CD4-positive, alpha-beta T cell treated with Interleukin-21 for 1 hour (primary cell): ENCODE data around the gene STEAP3.

ENCODE experiments used
- DNase-seq: peaks from one replicate; pipeline ENCODE4 v3.0.0-alpha.2; 2020

STEAP3 gene, protein sequence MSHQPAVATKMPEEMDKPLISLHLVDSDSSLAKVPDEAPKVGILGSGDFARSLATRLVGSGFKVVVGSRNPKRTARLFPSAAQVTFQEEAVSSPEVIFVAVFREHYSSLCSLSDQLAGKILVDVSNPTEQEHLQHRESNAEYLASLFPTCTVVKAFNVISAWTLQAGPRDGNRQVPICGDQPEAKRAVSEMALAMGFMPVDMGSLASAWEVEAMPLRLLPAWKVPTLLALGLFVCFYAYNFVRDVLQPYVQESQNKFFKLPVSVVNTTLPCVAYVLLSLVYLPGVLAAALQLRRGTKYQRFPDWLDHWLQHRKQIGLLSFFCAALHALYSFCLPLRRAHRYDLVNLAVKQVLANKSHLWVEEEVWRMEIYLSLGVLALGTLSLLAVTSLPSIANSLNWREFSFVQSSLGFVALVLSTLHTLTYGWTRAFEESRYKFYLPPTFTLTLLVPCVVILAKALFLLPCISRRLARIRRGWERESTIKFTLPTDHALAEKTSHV

DNA sequence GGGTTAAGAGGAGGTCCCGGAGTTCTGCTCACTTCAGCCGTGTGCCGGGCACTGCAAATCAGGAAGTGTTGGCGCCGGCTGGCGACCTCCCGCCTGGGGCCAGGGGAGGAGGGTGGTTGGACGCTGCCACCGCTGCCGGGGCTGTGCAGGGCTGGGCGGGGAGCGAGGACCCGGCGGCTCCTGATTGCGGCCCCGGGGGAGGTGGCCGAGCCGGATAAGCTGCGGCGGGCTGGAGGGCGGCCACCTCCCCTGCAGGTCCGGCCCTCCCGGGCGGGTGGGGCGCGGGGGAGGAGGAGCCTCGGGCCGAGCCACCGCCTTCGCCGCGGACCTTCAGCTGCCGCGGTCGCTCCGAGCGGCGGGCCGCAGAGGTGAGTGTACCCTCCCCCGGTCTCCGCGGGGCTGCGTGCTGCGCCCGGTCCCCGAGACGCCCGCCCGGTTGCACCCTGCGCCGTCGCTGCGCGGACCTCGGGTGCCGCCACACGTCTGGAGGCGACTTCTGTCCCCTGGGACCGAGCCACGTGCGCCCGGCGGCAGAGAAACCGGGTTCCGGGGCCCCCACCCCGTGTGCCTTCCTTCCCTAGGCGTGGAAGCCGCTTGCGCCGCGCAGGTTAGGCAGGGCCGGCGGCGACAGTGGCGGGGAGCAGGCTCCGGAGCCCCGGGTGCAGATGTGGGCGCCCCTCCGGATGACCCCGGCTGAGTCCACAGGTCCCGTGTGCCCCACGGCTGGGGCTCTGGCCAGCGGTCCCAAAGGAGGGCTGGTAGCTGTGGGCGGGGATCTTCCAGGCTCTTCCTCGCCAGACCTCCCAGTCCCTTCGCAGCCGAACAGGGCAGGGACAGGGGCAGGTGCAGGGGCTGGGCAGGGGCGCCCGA, at the start of gene STEAP3:
STEAP3 (plus strand) TSS at position 314 of the 870 bp plus-strand sequence. CDS start 7,179 bp downstream, outside the sequence.
- DNase-seq, result no peak

GRCh38 chr2:119174216-119174992, 49.2 kb upstream of the STEAP3 start:
- peak; percentile 38 for DNase-seq

DNA sequence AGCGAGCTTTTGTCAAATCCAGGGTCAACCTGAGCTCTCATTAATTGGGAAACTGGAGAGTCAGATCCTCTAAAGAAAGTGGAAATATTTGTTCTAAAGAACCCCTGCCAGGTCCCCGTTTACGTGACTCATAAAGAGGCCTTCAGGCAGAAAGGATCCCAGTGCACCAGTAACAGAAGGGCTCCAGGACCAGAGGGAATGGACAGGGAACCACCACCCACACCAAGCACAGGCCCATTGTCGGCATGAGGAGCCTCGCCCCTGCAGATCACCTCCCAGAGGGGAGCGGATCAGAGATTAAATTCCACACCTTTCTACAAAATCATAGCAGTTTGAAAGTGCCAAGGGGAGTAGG, 48.7 kb upstream of the STEAP3 start:
- no peak for DNase-seq

DNA sequence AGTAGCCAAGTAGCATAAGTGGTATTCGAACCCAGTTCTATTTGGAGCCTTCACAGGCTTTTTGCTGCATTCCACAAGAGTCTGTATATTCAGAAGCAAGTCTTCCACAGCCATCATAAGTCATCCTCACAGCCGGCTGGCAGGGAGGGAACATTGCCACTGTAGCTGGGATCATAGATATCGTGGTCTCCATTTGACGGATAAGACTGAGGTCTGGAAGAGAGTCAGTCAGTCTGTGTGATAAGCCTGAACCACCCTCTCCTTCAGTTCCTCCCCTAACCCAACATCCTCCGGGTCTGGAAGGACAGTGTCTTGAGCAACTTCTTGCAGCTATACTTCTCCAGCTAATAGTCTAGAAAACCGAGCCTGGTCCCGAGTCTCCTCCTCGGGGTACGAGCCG, 48.1 kb upstream of the STEAP3 start:
- no peak for DNase-seq

DNA sequence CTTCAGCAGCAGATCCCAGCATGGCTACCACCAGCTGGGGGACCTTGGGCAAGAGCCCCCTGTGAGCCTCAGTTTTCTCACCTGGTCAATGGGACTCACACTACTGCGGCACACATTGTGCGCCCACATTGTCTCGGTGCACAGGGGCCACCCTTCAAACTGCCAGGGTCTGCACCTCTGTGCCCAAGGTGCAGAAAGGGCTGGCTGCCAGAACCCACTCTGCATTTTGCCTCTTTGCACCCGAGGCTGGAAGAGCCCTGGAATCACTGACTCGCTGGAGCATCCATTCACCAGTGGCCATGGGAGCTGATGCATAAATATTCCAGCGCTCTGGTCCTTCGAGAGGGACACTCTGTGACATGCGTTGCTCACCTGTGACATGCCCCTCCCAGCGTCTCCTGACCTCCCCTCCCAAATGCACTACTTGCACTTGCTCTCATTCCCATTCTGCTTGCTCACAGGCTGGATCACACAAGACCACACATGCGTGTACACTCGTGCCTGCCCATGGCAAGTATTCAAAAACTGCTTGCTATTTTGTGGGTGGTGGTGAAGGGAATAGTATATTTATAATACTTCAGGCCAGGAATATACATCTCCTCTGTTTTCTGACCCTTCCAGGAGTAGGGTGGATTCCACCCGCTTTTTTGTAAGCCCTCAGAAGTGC, 46.3 kb upstream of the STEAP3 start:
- no peak for DNase-seq

- no peak for DNase-seq
Observed at GRCh38 chr2:119177838-119178190, 45.8 kb upstream of the STEAP3 start.

DNA sequence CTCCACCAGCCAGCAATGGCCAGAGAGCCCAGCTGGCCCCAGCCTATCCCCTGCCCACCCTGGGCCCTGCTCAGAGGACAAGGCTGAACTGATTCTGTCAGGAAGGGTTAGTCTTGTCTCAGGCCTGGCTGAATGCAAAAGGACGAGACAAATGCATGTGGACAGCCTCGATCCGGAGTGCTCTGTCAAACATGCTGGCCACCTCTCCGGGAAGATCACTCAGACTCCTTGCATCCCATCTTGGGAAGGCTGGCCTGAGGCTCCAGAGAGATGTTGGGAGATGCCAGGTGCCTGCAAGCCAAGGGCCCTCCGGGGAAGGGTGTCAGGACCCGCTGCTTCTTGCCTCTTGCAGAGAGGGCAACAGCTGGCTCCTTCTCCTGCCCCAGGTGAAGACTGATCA, 44.9 kb upstream of the STEAP3 start:
- no peak for DNase-seq

- no peak for DNase-seq
Observed at GRCh38 chr2:119179202-119179601, 44.4 kb upstream of the STEAP3 start.

DNA sequence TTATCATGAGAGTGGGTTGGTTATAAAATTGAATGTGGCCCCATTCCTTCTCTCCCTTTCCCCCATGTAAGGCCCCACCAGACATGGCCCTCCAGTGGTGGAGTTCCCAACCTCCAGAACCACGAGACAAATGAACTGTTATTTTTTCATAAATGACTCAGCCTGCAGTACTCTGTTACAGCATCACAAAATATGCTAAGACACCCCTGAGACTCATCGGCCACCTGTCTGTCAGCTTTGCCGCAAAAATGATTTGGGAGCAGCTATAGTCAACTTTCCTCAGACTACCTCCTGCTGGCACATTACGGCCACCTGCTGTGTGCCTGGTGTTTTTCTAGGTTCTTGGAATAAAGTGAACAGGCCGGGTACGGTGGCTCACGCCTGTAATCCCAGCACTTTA, 43.6 kb upstream of the STEAP3 start:
- DNase-seq, result no peak

DNA sequence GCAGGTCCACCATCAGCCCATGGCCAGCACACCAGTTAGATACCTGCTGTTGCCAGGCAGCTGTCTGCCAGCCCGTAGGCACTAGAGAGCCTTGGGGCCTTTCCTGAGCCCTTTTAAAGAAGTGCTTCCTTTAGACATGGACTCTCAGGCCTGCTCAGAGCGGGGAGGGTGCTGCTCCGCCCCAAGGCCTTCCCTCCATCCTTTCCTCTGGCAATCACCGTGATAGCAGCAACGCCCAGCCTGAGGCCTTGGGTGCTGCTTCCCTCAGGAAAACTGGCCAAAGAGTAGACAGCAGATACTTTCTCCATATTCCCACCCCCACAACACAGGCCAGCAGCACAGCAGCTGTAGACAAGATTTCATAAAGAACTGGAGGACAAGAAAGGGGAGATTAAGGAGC, 42.7 kb upstream of the STEAP3 start:
- no peak for DNase-seq

- no peak for DNase-seq
Observed at GRCh38 chr2:119181391-119181790, 42.2 kb upstream of the STEAP3 start.

DNA sequence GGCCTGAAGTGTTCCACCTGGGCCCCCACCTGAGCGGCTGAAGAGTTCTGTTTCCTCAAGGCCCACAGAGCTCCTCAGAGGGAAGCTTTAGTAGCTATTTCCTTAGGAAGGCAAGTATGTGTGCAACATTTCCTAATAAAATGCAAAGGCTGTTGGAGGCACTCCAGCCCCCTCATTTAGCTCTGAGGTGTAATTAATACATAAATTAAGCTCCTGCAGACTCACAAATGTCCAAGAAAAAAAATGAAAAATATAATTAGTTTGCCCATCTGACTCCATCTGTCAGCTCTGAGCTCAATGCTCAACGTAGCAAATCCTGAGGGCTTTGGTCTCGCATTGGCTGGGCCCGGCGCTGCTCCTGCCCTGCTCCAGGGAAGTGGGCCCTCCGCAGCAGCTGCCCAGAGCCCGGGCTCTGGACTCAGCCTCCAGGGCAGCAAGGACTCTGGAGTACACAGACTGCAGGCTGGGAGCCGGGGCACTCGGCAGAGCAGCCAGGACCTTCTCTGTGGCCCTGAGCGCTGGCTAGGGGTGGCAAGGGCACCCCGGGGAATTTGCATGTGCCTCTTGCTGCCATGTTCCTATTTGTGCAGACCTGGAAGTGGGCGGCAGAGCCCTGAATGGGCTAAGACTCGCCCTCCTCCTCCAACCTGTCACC, 41.7 kb upstream of the STEAP3 start:
- DNase-seq, result no peak

- DNase-seq, result no peak
Observed at GRCh38 chr2:119184512-119184911, 39.1 kb upstream of the STEAP3 start.

- DNase-seq, result no peak
Observed at GRCh38 chr2:119190321-119191111, 33.1 kb upstream of the STEAP3 start.

DNA sequence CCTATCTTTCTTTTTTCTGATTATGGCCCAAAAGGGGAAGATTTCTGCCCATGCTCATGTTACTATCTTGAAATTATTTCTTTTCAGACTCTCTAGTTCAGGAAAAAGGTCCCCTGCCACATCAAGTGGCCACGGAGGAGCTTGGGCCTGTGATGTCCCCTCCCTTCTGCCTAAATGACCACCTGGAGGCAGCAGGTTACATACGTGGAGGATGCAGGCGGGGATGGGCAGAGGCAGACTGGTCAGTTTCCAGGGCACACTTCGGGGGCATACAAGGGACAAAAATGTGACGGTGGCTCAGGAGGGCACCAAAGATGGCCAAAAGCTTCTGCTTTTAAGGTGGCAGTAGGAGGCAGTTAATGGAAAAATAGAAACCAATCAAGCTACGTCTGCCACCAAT, 30.7 kb upstream of the STEAP3 start:
- DNase-seq, result no peak

- DNase-seq, result no peak
Observed at GRCh38 chr2:119195001-119195400, 28.6 kb upstream of the STEAP3 start.

- no peak for DNase-seq
Observed at GRCh38 chr2:119195887-119196286, 27.7 kb upstream of the STEAP3 start.

- DNase-seq, result no peak
Observed at GRCh38 chr2:119196301-119197125, 27.1 kb upstream of the STEAP3 start.

DNA sequence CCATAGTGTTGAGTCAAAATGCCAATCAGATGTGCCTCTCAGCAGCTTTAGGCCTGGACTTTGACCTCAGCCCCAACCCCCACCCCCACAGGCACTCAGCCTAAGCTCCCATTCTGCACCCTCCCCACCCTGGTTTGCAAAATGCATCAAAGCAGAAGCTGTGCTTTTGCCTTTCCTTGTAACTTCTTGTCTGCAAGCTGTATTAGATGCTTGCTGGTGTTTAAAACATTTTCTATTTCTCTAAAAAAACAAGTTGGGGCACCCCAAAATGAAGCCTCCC, 26.6 kb upstream of the STEAP3 start:
- no peak for DNase-seq

- no peak for DNase-seq
Observed at GRCh38 chr2:119197529-119198239, 25.9 kb upstream of the STEAP3 start.
